Adrenal gland (tissue), 5 donors: ENCODE results near the gene FBLN2.

ENCODE experiments used
- POLR2A ChIP-seq, 2 donors: fragments of 450-650 bp; IDR thresholded peaks; one replicate each; pipeline ENCODE4 v1.6.1; 2017; ENCODE audit warnings: antibody characterized with exemption in 2 of 2, mild to moderate bottlenecking in 2 of 2, moderate library complexity in 1 of 2
- TF ChIP-seq, protein P1 (sequence below), 6 experiments: fragments of 450-650 bp in 4 of 6; fragments of 200-600 bp in 2 of 6; sonication (generic) in 1 of 6; IDR thresholded peaks; 1 replicate in 5 of 6; 2 replicates in 1 of 6; pipeline versions ENCODE4 v1.5.1 to v1.8.0; 2016 to 2021; ENCODE audit warnings: antibody characterized with exemption in 6 of 6, mild to moderate bottlenecking in 2 of 6, moderate library complexity in 1 of 6
- donor health status: DM: no; HTN: no; CAD: no.

DNA sequence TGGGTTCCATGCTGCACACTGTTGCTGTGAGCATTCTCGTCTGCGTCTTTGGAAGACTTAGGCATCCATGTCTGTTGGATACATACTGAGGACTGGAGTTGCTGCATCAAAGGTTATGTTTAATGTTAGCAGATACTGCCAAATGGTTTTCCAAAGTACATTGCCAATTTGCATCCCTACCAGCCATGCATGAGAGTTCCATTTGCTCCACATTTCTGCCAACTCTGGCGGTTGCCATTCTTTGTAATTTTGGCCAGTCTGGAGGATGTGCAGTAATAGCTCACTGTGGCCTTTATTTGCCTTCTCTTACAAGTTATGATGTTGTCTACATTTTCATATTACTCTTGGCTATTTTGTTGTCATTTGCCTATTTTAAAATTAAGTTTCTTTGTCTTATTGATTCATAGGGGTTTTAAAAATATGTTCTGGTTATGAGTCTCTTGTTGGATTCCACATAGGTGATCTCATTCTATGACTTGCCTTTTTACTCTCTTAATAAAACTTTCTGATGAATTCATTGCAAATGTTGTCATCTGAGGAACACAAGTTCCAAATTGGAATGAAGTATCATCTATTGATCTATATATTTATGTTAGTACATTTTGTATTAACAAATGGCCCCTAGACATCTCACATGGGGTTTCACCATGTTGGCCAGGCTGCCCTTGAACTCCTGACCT, 42.1 kb downstream of the FBLN2 start:
- TF ChIP-seq, protein P1, sequence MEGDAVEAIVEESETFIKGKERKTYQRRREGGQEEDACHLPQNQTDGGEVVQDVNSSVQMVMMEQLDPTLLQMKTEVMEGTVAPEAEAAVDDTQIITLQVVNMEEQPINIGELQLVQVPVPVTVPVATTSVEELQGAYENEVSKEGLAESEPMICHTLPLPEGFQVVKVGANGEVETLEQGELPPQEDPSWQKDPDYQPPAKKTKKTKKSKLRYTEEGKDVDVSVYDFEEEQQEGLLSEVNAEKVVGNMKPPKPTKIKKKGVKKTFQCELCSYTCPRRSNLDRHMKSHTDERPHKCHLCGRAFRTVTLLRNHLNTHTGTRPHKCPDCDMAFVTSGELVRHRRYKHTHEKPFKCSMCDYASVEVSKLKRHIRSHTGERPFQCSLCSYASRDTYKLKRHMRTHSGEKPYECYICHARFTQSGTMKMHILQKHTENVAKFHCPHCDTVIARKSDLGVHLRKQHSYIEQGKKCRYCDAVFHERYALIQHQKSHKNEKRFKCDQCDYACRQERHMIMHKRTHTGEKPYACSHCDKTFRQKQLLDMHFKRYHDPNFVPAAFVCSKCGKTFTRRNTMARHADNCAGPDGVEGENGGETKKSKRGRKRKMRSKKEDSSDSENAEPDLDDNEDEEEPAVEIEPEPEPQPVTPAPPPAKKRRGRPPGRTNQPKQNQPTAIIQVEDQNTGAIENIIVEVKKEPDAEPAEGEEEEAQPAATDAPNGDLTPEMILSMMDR (IDR thresholded peaks at IDR 0.05), result no peak
- no peak for TF ChIP-seq POLR2A (IDR thresholded peaks at IDR 0.05)
